NCI-H2107 treated with DMSO at 0.1 percent for 48 hours (cell line): Measurements from ENCODE around the gene SORBS1.

Source experiments
- DNase-seq: peaks from one replicate; lab custom pipeline; 2025; ENCODE audit not compliant: unreplicated experiment; lab: John Stamatoyannopoulos, UW

The SORBS1 gene

DNA sequence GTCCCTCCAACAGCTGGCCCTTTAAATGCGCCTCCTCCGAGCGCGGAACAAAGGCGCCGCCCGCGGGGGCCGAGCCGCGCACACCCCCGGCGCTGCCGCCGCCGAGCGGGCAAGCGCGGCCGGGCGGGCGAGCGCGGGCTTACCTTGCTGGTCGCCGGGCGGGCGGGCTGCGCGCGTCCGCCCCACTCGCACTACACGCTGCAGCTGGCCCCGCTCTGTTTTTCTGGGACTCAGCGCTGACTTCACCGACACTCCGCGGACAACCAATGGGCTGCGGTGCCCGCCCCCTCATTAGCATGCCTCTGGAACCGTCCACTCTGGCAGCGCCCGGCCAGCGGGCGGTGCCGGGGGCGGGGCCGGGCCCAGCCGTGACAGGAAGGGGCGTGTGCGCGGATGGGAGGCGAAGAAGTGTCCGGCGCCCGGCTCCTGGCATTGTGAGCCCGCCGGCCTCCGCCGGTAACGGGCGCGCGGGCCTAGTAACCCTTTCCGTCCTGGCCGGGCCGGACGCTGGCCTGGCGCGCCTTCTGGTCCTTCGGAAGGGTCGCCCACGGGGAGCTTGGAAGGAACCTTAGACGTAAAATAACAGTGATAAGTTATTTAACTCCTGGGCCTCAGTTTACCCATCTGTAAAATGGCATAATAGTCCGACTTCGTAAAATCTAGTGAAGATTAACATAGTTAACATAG, at the start of gene SORBS1:
Gene SORBS1 (minus strand): TSS at position 195 of the 687 bp plus-strand sequence. CDS start 120,236 bp downstream, outside the sequence.
- DNase-seq = peak; percentile 85

GRCh38 chr10:95610727-95611126, 49.6 kb upstream of the SORBS1 start:
- DNase-seq = no peak

DNA sequence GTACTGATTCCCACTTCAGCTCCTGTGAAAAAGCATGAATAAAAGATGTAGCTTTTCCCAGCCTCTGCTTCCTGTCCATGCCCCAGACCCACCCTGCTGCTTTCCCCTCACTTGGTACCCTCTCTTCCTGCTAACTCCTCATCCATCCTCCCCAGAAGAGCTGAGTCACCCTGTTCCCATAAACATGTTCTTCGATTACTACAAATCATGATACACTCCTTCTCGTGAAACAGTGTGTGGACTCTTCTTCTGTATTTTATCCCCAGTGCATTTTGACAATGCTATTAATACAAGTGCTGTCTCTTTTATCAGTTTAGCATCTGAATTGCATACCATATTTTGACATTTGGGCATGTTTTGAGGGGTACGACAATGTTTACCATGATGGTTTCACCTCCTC, 45.8 kb upstream of the SORBS1 start:
- no peak for DNase-seq

- no peak for DNase-seq
Observed at GRCh38 chr10:95605163-95605562, 44.0 kb upstream of the SORBS1 start.

DNA sequence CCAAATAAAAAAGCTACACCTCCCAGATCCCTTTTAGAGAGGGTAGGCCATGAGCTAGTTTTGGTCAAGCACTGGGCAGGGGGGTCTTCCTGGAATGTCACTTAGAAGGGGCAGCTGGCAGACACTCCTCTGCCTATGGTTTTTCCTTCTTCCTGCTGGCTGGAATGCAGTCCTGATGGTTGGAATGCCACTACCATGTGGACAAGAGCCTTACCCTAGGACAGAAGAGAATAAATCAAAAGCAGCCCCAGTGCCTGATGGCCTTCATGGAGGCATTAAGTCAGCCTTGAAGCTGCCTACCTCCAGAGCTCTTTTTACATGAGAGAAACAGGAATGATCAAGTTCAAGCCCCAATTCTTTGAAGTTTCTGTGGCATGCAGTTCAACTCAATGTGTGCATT, 43.5 kb upstream of the SORBS1 start:
- no peak for DNase-seq

DNA sequence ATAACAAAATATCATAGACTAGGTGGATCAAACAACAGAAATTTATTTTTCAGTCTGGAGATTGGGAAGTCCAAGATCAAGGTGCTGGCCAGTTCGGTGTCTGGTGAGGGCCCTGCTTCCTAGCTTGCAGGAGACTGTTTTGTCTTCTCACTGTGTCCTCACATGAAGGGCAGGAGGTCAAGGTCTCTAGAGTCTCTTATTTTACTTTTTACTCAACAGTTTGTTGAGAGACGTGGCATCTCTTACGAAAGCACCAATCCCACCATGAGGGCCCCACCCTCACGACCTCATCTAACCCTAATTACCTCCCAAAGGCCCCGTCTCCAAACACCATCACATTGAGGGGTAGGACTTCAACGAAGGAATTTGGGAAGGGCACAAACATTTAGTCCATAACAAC, 41.2 kb upstream of the SORBS1 start:
- no peak for DNase-seq

GRCh38 chr10:95601116-95601719, 40.0 kb upstream of the SORBS1 start:
- peak; percentile 54 for DNase-seq

DNA sequence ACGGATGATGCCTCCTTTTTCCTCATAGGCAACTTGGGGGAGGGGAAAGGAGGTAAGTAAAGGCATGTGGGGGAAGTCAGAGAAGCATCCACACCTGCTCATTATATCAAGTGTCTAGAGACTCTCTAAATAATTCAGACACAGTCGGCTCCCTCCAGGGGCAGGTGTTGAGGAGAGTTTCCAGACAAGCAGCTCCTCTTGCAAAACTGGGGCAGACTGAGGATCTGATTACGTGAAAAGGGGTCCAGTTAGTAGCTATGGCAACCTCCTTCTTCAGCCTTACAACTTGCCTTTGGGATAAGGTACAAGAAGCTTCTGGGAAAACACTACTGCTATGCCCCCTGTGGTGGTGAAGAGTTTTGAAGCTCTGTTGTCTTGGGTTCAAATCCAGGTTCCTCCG, 39.0 kb upstream of the SORBS1 start:
- DNase-seq = no peak

DNA sequence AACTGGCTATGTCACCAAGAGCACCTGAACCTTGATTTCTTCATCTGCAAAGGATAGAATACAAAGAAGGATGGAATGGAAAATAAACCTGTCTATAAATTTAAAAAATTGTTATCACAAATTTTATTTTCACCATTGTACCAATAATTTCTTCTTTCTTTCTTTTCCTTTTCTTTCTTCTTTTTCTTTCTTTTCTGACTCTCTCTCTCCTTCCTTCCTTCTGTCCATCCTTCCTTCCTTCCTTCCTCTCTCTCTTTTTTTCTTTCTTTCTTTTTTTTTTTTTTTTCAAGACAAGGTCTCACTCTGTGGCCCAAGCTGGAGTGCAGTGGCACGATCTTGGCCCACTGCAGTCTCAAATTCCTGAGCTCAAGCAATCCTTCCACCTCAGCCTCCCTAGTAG, 36.6 kb upstream of the SORBS1 start:
- no peak for DNase-seq

DNA sequence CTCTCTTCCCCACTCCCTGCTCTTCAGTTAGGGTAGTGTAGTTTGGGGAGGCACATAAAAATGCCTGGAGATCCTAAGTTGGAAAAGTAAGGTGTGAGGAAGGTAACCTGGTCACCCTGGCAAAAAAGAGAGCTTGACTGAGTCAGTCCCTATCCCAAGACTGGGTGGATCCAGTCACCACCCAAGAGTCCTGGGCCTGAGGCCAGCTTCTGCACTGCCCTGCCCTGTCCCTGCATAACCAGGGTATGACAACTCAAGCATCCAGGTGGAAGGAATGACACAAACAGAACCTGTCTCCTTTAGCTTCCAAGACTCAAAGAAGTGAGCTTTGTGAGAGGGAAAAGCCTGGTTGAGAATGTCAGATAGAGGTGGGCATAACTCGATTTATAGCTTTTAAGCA, 26.9 kb upstream of the SORBS1 start:
- DNase-seq = no peak

- DNase-seq = no peak
Observed at GRCh38 chr10:95579835-95580535, 18.8 kb upstream of the SORBS1 start.

DNA sequence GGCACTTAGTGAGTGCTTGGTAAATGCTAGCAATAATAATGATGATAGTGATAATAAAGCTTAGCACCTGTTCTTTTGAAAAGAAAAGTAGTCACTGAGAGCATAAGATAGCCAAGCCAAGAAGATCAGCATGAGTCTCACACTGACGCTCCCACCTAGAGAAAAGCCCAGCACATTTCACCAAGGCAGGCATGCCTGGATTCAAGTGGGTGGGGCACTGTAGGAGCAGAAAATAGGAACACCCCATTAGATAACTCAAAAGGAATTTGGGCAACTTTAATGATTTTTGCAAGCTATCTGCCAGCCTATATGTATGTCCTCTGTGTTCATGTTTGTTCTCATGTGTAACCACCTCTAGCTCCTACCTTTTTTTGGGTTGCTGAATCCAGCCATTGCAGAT, 18.1 kb upstream of the SORBS1 start:
- no peak for DNase-seq

- no peak for DNase-seq
Observed at GRCh38 chr10:95578619-95579018, 17.4 kb upstream of the SORBS1 start.

DNA sequence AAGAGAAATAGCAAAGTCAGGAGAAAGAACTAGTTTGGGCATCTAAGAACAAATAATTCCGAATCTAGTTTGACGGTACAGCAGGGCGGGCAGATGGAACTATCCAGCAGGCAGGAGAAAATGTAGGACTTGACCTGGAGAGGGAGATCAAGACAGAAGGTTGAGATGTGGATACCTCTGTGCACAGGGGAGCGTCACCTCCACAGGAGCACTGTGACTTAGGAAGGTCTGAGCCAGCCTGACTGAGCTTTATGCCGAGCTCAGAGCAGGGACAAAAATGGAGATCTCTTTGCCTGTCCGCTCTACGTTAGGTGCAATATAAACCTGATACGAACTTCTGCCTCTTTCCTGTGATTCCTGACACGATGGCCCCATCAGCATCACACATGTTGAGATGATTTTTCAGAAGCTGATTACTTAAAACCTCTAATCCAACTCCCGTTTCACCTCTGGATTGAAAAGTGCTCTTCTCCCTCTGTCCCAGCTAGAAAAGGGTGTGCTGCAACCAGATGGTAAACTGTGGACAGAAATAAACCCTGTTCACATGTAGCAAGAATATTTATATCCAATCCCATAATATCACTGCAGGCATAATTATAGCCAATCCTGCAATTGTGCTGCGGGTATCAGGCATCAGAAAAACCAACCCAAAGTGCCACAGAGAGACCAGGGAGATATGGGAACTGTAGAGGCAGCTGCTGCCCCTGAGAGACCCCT, 13.6 kb upstream of the SORBS1 start:
- no peak for DNase-seq

DNA sequence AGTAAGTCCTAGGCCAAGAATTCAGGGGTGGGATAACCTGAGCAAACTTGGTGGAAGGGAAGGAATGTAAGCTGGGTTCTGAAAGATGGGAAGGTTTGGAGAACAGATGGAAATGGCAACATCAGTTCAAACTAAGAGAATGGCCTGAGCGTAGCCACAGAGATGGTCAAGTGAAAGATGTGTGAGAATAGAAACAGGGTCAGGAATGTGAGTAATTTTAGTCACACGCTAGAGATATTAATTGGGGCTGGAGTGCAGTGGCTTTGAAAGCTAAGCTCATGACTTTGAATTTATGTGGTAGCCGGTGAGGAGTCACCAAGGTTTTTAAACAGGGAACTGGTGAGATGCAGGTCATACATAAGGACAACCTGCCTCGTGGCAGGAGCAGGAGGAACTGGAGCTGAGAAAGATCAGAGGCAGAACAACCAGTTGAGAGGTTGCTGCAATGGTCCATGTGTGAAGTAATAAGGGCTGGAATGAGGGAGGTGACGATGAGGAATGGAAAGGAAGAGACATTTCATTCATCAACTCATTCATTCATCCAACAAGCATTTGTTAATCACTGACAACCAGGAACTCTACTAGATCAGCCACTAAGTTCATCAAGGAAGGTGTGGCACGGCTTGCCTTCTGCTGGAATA, 12.9 kb upstream of the SORBS1 start:
- no peak for DNase-seq

DNA sequence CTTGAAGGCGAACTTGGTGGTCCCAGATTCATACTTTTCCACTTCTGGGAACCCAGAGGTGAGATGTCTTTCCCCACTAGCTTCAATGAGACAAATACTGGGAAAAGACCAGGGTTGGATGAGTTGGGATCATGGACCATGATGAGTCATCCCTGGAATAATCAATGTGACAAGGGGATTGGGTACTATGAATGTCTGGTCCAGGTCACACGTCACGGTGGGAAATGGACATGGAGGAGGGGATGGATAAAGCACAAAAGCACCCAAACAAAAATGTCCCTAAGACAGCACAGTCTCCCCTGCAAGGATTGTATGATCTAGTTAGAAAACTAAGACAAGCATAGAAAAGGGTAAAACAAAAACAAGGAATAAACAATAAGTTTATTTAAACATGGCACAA, 12.4 kb upstream of the SORBS1 start:
- no peak for DNase-seq

DNA sequence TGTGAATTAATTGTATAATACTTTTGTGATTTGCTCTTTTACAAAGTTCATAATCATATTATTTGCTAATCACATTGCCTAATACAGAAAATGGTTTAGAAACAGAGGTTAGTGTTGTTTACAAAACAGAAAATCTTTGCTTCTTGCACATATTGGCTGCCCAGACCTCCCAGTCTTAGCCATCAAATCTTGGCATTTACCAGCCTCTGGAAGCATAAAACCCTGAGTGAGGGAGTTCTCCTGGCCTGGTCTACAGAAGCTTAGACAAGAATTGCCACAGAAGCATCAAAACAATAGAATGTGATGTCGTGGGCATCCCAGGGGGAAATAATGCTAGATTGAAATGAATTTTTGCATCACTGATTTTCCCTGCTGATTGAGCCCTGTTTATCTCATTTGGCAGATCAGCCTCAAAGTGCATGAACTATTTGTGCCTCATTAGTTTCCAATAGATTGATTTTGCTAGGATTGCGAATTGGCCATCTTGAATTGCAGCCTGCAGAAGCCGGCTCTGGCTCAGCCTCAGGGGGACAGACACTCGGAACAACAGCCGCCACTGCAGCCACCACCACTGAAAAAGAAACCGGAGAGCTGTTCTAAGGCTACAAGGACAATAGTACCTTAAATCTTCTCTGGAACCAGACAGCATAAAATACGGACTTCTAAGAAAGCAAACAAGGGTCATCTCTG, 11.1 kb upstream of the SORBS1 start:
- no peak for DNase-seq

- DNase-seq = no peak
Observed at GRCh38 chr10:95571390-95571789, 10.2 kb upstream of the SORBS1 start.

GRCh38 chr10:95569368-95569767, 8.2 kb upstream of the SORBS1 start:
- DNase-seq = no peak

DNA sequence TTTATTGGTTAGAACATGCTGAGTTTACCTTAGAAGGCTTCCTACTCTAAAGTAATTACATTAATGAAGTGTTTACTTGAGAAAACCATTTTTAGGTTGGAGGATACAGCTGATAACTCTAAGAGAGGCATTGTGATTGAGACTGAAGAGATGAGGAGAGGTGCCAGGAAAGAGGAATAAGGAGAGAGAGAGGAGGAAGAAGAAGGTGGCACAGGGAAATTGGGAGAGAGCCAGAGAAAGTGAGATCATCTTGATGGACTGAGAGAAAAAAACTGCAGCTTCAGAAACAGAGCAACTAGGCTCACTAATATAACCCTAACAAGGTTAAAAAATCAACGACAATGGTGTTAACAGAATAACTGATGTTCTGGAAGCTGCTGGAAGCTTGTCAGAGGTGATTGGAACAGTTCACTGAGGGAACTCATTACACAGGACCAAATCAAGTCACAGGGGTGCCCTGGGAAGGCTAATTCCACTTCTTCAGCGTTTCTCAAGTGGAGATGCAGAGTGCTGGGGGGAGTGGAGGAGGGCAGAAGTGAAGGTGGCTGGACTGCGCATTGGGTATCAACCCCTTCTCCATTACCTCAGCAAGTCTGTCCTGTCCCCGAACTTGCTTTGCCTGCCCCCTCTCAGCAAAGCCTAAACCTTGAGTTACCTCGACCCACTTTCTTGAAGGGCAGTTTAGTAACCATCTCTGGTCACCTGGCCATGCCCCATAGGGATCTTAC, 6.9 kb upstream of the SORBS1 start:
- no peak for DNase-seq
